ENCODE data around the gene NOD1.
"Not testable (repeated sequence)": the region's sequence is repeated elsewhere in the genome, so short reads cannot be mapped to it uniquely, and the experiment has no call there.

Gene NOD1, protein sequence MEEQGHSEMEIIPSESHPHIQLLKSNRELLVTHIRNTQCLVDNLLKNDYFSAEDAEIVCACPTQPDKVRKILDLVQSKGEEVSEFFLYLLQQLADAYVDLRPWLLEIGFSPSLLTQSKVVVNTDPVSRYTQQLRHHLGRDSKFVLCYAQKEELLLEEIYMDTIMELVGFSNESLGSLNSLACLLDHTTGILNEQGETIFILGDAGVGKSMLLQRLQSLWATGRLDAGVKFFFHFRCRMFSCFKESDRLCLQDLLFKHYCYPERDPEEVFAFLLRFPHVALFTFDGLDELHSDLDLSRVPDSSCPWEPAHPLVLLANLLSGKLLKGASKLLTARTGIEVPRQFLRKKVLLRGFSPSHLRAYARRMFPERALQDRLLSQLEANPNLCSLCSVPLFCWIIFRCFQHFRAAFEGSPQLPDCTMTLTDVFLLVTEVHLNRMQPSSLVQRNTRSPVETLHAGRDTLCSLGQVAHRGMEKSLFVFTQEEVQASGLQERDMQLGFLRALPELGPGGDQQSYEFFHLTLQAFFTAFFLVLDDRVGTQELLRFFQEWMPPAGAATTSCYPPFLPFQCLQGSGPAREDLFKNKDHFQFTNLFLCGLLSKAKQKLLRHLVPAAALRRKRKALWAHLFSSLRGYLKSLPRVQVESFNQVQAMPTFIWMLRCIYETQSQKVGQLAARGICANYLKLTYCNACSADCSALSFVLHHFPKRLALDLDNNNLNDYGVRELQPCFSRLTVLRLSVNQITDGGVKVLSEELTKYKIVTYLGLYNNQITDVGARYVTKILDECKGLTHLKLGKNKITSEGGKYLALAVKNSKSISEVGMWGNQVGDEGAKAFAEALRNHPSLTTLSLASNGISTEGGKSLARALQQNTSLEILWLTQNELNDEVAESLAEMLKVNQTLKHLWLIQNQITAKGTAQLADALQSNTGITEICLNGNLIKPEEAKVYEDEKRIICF

GRCh38 chr7:30478349-30479201 is at the start of gene NOD1:
Gene NOD1, minus strand, starts transcription at chr7:30478784. Its CDS starts 21,863 bp downstream, at chr7:30456921.
- peak; percentile 38 to 53 (median 47) for DNase-seq

- not testable (repeated sequence) for DNase-seq
Measured at GRCh38 chr7:30527297-30527696, 48.7 kb upstream of the NOD1 start.

DNA sequence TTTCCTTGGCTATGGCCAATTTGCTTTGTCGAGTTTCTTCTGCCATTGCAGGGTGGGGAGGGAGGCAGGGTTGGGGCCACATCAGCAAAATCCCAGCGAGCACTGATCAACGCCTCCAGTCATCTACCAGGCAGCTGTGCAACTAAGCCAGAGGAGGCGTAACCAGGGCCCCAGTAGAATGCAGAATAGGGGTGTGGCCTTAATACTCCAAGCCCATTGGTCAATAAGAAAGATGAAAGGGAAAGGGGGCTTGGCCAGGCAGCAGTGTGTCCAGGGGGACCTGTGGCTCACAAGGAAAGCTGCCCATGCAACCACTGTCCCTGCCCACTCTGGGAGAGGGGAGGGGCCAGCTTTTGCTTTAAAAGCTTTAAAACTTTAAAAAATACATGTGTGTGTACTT is 47.6 kb upstream of the NOD1 start:
- no peak for DNase-seq

GRCh38 chr7:30525429-30525828 is 46.8 kb upstream of the NOD1 start:
- DNase-seq: no peak

DNA sequence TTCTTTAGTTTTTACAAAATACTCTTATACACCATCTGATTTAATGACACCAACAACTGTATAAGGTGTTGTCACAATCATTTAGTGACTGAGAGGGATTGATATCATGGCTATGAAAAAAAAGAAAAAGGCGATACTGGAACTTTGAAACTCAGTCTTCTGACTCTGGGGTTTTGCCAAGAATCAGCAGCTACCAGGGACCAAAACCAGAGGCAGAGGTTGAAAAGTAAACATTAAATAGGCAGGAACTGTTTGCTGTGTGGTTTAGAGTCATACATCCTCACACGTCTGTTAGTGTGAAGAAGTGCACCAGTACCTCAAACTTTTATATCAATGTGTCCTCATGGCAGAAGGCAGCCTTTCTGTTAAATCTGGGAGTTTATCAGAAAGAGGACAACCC is 46.0 kb upstream of the NOD1 start:
- DNase-seq: no peak

DNA sequence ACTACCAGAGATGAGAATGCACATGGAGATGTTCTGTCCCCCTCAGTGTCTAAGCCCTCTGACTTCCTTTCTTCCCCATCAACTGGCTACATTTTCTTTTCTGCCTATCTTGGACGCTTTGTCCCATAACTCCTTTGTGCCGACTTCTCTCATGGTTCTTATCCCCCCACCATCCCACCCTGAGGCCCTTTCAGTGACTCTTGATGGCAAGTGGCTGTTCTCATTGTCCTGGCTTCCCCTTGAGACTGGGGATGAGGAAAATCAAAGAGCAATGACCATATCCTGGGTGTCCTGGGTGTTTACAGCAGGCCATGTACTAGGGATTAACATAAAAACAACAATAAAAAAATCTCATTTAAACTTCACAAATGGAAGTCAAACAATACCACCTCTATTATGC is 44.9 kb upstream of the NOD1 start:
- no peak for DNase-seq

- no peak for DNase-seq
Measured at GRCh38 chr7:30522159-30522558, 43.6 kb upstream of the NOD1 start.

DNA sequence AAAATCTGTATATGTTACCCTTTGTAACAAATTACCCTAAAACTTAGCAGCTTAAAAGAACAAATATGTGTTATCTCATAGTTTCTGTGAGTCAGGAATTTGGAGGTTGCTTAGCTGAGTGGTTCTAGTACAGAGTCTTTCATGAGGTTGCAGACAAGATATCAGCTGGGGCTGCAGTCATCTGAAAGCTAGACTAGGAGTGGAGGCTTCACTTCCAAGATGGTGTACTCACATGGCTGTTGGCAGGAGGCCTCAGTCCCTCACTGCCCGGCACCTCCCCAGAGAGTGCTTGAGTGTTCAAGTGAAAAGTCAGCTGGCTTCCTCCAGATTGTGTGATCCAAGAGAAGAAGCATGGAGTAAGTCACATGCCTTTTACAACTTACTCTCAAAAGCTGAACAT is 42.9 kb upstream of the NOD1 start:
- DNase-seq: no peak

DNA sequence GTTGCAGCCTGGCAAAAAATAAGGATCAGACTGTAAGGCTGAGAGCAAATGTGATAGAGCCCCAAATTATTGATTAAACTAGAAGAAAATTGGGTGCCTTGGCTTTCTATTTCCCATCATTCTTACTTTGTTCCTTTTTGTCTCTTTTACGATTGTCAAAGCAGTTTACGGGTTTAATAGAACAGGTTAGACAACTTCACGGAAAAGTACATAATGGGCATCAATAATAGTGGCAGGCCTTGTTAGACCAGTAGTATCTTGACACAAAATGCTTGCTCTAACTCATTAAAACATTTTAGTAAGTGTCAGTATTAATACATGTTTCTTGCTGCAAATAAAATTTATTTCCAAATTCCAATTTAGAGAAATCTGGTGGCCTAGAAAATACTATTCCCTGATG is 40.5 kb upstream of the NOD1 start:
- no peak for DNase-seq

GRCh38 chr7:30515761-30516160 is 37.2 kb upstream of the NOD1 start:
- DNase-seq: no peak

GRCh38 chr7:30514776-30515175 is 36.2 kb upstream of the NOD1 start:
- DNase-seq: no peak

GRCh38 chr7:30514177-30514576 is 35.6 kb upstream of the NOD1 start:
- DNase-seq: no peak

- DNase-seq: no peak
Measured at GRCh38 chr7:30513762-30514161, 35.2 kb upstream of the NOD1 start.

GRCh38 chr7:30511973-30512662 is 33.5 kb upstream of the NOD1 start:
- DNase-seq: no peak

GRCh38 chr7:30511494-30511893 is 32.9 kb upstream of the NOD1 start:
- no peak for DNase-seq

DNA sequence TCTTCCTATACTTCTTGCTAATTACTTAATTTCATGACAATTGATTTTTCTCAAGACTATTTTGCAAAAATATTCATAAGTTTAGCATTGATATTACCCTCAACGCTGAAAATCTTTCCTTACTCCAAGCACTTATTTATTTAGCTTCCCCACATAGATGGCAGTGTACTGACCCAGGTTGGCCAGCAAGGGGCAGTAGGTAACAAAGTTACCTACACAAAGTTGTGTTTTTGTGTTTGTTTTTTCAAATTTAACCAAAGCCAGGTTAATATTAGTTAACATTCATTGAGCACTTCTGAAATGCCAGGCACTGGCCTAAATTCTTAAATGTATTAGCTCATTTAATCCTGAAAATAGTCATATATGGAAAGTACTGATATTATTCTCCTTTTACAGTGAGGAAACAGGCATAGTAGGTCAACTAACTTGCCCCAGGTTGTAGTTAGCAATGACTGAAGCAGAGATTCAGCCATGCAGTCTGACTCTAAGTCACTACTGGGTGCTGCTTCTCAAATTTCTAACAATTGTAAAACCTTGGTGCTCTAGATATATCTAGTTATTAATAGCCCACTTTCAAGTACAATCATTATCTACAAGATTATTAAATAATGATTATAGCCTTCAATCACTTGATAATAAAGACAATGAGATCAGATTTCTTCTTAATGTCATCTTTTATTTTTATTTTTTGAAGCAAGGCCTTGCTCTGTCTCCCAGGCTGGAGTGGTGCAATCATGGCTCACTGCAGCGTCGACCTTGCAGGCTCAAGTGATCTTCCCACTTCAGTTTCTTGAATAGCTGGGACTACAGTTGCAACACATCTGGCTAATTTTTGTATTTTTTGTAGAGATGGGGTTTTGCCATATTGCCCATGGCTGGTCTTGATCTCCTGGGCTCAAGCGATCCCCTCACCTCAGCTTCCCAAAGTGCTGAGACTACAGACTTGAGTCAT is 31.8 kb upstream of the NOD1 start:
- no peak for DNase-seq

GRCh38 chr7:30509171-30509857 is 30.7 kb upstream of the NOD1 start:
- DNase-seq: not testable (repeated sequence)

DNA sequence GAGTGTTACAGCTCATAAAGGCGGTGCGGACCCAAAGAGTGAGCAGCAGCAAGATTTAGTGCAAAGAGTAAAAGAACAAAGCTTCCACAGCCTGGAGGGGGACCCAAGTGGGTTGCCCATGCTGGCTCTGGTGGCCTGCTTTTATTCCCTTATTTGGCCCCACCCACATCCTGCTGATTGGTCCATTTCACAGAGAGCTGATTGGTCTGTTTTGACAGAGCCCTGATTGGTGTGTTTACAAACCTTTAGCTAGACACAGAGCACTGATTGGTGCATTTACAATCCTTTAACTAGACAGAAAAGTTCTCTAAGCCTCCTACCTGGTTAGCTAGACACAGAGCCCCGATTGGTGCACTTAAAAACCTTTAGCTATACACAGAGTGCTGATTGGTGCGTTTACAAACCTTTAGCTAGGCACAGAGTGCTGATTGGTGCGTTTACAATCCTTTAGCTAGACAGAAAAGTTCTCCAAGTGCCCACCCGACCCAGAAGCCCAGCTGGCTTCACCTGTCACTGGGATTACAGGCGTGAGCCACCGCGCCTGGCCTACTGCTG is 28.8 kb upstream of the NOD1 start:
- not testable (repeated sequence) for DNase-seq

- DNase-seq: no peak
Measured at GRCh38 chr7:30505174-30505697, 26.7 kb upstream of the NOD1 start.
